Astrocyte (in vitro differentiated cells and primary cell): Measurements from ENCODE around the gene CDH23.

ENCODE experiments used
- EZH2 ChIP-seq: IDR thresholded peaks from 2 replicates; pipeline ENCODE4 v1.6.1; 2012; ENCODE audit warnings: mild to moderate bottlenecking, low read length, inconsistent platforms; ENCODE audit not compliant: insufficient read depth
- TF ChIP-seq, protein P1 (sequence below): IDR thresholded peaks from 2 replicates; pipeline ENCODE4 v1.5.1; 2011; ENCODE audit warnings: low read depth, mild to moderate bottlenecking, inconsistent platforms, low read length, moderate library complexity; ENCODE audit not compliant: insufficient read depth

DNA sequence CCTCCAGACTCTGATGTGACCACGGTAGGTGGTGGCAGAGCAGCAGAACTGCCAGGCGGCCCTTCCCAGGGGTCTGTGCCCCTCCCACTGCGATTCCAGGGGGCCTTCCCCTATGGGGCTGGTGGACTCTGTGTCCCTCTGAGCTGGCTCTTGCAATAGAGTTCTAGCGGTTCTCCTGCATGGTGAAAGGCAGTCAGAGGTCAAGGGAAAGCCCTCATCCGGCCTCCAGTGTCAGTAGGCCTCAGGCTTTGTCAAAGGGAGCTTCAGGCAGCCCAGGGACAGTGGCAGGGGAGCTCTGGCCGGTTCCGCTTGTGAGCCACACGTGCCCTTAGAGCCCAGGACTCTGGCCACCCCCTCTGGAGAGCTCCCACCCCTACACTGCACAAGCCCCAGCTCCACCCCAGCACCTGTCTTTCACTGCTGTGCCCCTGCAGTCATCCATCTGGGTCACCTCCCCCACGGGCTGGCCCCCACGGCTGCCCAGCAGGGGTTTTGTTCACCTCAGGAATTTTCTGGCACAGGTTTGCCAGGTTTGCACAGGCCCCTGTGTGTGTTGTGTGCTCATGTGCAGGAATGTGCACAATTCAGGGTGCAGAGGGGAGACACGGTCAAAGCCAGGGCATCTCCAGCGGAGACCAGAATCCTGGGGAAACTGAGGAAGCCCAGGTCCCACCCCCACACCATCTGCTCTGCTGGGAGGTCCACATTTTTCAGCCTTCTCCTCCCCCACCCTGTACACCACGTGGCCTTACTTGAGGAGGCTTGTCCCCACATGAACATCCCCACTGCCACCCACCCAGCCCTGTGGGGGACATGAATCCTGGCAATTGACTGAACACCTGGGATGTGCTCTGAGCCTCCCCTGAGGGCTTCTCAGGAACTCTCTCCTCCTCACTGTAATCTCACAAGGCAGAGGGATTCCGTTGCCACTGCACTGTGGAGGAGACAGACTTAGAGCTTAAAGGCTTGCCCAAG lies 299.1 kb downstream of the CDH23 start:
- TF ChIP-seq, protein P1, sequence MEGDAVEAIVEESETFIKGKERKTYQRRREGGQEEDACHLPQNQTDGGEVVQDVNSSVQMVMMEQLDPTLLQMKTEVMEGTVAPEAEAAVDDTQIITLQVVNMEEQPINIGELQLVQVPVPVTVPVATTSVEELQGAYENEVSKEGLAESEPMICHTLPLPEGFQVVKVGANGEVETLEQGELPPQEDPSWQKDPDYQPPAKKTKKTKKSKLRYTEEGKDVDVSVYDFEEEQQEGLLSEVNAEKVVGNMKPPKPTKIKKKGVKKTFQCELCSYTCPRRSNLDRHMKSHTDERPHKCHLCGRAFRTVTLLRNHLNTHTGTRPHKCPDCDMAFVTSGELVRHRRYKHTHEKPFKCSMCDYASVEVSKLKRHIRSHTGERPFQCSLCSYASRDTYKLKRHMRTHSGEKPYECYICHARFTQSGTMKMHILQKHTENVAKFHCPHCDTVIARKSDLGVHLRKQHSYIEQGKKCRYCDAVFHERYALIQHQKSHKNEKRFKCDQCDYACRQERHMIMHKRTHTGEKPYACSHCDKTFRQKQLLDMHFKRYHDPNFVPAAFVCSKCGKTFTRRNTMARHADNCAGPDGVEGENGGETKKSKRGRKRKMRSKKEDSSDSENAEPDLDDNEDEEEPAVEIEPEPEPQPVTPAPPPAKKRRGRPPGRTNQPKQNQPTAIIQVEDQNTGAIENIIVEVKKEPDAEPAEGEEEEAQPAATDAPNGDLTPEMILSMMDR = no peak
- no peak for TF ChIP-seq EZH2
